ENCODE data around the gene NPS.

Gene NPS

DNA sequence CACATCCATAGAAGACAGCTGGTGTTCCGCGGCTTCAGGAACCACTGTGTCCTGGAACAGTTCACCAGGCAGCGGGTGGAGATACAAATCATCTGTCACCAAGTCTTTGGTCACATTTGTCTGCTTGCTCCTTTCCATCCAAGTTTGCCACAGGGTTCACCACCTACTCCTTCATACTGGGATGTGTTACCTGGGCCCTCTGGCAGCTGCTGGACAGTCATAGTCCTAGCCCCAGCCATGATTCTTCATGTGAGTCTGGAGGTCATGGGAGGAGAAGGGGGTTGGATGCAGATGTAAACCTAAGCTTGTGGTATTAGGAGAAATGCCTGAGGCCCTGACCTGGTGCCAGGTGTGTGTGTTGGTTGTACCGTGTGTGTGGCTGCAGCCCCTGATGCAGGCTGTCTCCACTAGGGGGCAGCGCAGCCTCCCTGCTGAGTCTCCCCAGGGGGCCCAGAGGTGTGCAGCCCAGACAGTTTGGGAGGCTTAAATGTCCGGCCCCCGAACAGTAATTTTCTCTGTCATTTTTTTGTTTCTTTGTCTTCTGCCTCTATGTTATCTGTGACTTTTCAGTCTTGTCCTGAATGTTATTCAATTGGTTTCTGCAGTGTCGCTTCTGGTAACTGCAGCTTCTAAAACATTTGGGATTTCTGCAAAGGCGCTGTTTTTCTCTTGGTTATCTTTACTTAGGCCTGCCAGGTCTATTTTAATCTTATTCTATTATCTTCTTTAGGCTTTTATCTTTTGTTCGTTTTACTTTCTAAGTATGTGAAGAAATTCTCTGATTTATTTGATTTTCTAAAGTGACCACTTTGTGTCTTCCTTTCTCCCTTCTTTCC, 14.8 kb downstream of the NPS start:
- peak; percentile 25 for DNase-seq

DNA sequence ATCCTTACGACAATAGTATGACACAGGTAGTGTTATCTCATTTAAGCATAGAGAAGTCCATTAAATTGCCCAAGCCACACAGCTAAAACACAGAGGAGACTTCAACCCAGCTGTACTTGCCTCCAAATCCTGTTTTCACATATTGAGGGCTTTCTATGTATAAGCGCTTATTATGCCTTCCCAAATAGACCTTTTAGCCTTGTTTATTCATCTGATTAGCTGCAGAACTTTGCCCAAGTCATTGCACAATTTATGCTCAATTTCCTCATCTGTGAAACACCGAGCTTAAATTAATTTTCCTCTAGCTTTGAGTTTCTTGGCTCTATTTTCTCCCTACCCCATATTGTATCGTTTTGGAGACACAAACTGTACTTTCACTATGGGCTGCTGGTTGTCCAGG, 15.5 kb downstream of the NPS start:
- DNase-seq, result no peak

DNA sequence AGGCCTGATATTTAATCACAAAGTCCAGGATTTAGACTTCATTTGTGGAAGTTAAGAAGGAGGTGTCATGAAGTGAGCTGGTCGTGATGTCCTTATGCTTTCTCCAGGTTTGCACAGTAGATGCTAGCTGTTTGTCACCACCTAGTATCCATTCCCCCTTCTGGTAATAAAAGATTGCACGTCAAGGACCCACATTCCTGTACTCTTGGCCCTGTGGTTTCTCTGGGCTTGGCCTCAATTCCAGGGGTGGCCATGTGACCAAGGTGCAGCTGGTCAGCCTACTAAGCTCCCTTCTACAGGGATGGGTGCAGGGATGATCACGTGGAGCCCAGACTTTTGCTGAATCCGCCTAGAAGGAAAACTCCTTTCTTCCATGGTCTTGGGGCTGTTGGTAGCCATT, 16.5 kb downstream of the NPS start:
- DNase-seq, result no peak

DNA sequence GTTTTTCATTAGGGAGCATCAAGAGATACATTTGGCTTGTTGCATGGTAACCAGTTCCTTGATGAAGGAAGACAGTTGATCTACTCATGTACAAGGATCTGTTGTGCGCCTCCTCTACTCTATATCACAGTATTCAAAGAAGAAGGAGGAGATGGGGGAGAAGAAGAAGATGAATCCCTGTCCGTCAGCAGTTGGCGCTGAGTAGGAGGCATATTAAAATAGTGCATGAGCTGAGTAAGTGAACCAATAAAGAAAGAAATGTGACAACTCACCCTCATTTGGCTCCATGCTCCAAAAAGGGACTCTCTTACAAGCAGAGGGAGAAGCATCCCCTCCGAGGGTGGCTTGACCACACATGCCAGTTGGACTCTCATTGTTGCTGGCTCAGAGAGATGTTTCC, 20.1 kb downstream of the NPS start:
- no peak for DNase-seq

DNA sequence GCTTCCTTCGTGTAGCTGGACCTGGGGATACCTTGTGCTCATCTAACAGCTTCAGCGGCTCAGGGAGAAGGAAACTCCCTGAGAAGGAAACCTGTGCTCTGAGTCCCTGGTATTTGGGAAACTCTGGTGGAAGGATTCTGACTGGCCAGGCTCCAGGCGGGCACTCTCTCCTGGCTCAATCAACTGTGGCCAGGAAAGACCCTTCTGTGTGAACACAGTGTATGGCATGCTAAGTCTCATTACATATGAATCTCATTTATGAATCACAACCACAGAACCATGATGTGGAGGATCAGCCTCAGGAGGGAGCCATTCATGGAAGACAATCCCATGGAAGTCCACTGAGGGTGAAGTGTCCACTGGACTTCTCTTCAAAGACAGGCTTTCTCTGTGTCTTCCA, 20.9 kb downstream of the NPS start:
- DNase-seq, result no peak

DNA sequence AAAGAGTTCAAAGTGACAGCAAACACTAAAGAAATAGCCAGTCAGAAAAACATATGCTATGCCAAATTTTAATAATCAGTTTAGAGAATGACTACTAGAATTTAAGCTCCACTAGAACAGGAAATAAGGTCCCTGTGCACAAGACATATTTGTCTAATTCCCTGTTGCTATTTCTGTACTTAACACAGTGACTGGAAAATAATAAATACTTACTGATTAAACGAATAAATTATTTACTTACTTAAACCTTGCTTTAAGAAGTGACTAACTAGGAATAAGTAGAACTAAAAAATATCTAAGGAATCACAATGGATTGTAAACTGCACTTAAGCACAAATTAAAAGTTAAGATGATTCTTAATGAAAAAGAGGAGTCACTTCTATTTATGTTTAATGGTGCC, 22.3 kb downstream of the NPS start:
- no peak for DNase-seq

DNA sequence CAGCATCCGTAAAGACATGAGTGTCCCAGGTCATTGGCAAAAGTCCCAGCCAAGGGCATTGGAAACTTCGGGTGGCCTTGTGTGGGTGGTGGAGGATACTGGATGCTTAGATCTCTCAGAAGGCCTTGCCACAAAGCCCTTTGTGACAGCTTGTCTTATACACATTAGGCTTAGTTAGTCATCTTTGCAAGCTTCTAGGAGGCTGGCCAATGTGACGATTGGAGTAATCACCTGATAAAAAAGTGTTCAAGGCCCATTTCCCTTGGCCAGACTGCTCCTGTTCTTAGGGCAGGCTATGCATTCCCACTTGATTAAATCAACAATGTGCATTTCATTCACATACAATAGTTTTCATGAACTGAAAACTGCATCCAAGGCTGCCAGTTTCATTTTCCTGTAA, 26.9 kb downstream of the NPS start:
- no peak for DNase-seq

DNA sequence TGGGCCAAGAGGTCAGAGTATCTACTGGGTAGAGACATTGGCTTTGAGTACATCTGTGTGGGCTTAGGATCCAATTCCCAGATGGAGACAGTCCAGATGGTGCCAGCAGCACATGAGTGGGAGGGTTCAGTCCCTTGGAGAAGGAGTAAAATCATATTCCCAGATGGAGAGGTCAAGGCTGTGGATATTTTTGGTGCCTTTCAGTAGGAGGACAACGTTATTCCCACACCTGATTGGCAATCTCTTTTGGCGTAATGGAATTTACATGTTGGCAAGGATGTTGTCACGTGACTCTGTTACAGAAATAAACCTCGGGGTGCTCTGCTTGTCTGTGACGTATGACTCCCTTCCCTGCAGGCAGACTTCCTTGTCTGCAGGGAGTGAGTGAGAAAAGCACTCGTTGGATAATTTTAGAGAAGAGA, 27.6 kb downstream of the NPS start:
- DNase-seq, result no peak

DNA sequence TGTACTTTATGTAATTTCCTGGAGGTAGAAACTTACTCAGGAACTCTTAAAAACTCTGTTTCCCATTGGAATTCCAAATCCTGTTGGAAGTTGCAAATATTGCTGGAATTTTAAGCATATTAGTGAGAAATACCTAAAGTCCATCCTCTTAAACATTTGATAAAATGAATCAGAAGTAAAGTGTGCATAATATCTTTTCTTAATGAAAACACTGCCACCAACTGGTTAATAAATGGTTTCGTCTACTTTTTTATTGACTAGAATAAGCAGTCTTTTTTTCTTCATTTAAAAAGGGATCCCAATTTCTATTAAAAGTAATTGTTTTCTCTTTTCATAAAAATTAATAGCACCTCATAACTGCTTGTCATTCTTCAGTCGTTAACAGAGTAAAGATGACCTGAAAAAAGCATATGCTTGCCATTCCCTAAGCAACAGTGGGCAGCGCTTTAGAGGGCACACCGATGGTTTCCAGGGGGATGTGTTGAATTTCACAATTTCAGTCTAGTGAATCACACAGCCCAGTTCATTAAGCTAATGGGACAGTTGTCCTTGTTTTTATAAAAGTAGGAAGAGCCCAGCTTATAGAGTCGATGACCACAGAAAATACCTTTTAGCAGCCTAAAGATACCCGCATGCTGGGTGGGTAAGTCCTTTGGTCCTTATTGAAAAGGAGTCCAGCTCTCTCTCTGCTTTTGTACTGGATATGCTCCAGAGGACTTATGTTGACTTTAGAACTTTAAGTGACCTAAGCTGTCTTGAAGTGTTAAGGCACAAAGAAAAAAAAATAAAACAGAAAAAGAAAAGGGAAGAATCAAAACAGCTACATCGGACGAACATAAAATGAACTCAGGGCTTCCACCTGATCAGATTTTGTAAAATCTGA, 28.5 kb downstream of the NPS start:
- DNase-seq, result no peak

DNA sequence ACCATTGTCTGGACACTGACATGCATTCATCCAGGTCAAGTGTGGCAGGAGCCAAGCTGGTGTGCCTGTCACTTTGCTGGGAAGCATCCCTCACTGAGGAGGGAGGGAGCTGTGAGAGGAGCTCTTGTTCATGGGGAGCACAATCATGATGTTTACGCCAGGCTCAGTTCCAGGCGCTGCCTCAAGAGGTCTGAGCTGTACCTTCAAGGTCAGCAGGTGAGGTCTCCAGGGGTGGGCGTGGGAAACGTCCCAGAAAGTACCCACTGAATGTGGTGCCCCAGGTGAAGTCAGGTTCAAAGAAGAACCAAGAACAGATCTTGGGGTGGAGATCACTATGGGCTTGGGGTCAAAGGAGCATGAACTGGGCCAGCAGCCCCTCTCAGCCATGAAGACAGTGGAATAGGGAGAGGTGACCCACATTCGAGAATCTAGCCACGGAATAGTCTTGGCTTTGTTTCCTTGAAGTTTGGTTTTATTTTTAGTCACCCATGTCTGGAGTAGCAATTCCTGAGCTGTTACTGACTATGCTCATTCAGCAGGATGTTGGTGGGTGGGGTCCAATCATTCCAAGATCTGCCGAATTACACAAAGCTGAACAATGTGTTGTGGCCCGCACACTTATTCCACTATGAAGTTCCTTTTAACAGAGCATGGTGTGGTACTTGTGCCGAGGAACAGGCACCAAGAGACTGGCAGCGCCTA, 29.3 kb downstream of the NPS start:
- no peak for DNase-seq

DNA sequence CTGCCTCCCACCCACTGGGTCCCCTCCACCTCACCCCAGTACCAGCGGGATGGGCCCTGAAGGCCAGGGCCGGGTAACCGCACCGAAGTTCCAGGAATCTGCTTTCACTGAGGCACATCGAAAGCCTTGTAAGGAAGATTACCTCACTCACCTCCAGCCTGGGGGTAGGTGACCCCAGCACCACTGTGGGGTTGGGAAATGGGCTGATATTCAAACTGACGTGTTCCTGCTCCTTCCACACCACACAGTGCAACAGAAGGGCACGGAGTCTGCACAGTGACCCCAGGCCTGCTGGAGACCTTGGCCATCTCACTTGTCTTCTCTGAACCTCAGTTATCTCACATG, 29.8 kb downstream of the NPS start:
- DNase-seq, result no peak

DNA sequence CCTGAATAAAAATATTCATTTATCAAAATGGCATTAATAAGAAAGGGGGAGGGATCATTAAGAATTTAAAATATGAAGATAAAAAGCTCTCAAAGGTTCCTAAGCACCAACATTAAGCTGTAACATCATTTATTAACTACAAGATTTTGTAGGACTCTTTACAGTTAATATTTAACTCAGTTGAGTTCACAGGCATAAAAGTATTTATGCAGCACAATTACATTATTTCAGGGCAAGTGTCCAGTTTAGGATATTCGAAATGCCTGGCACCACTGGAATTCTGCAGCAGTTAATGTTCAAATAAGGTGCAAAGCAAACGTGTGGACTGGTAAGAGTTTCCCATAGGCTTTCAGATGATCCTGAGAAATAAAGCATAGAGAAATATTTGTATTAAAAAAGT, 30.5 kb downstream of the NPS start:
- no peak for DNase-seq

DNA sequence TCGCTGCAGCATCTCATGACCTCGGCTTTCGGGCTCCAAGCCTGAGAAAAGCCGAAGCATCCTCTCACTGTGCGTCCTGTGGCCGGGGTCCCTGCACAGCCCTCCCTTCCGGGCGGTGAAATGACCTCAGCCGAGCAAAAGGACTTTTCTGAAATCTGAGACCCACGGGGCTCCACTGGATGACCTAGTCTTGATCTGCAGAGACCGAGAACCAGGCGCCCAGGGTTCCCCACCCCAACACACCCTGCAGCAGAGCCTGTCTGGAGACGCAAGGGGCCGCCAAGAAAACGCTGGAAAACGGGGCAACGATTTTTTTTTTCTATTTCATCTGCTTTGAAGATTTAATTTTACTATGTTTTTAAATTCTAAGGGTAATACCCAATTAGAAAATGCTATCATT, 31.7 kb downstream of the NPS start:
- DNase-seq, result no peak

DNA sequence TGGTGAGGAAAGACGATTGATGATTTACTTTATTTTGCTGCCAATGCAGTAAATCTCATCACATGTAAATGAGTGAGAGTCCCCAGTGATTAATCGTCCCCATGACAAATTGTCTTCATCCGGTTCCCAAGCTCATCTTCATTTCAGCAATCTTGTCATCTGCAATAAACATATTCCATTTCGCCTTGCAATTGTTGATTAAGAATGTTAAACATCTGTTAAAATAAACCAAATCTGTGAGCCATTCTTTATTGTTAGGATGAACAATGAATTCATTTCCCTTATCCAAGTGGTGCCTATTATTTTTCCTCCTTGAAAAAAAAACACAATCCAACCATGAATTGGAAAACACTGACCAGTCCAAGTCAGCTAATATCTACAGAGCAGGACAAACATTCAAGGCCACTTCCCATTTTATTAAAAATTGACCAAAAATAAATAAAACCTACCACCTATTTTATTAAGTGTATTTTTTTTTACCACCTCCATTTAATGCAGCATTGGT, 36.5 kb downstream of the NPS start:
- no peak for DNase-seq

DNA sequence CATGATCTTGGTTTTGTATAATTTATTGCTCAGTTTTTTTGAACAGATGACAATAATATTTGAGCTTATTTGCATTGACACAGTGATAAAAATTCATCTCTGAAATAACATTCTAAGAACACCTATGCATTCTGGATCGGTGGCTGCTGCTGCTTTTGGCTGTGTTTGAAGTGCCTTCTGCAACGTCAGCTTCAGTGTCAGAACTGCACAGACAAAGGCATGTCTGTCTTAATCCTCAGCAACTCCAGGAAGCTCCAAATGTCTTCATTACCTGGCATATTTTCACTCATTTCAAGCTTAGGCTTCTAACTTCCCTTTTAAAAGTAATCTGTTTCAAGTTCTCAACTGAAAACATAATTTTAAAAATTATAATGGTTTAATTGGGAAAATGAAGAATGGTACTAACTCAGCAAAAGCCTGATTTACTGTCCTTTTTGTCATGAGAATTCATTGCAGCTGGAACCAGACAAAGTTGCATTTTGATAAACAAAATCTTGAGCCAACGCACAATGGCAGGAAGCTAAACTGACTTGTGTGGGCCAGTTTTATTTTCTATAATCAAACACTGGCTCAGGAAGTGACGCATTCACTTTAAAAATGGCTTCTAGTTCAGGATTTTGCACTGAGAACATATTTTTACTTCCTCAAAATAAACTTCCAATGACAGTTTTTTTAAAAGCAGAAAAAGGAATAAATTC, 38.7 kb downstream of the NPS start:
- no peak for DNase-seq

DNA sequence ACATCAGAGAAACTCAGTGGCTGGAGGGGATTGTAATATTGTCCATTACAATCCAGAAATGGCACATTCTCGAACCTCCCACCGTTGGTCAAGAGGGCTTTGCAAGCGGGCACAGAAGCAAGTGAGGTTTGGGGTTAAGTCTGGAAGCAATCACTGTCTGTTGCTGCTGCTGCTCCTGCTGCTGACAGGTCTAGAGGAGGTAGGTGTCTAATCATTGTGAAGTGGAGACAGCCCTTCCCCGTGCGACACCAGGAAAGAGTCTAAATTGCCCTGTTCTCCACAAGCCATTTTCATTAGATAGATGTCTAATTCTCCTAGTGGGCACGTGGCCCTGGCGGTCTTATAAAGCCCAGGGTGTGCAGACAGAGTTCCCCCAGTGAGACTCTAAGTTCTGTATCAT, 43.5 kb downstream of the NPS start:
- DNase-seq, result no peak

DNA sequence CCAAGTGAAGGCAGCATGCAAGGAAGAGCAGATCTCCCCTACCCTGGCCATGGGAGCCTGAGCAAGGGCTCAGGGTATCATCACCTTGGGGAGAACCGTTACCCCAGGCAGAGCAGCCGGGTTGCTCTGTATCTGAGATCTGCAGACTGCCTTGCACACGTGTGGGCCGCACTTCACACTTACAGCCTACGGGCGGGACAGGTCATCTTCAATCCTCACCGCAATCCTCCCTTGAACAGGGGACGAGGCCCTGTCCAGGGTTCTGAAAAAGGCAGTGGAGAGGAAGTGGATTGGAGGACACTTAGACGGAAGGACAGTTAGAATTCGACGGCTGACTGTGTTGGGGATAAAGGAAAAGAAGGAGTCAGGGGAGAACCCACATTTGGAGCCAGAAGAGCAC, 51.4 kb downstream of the NPS start:
- DNase-seq, result no peak

Data from activated CD4-positive, alpha-beta T cell treated with anti-CD3 and anti-CD28 coated beads, Interleukin-2, amount 50 U/mL, for 16 hours (primary cell).